Esophagus muscularis mucosa (tissue), 3 donors: ENCODE data around the gene AFG1L.

Experiments
- CTCF ChIP-seq, 3 experiments: fragments of 200-600 bp in 2 of 3; fragments of 450-650 bp in 1 of 3; sonication (generic) in 2 of 3; IDR thresholded peaks; one replicate each; pipeline ENCODE4 v1.5.1; 2017 to 2019; ENCODE audit warnings: antibody characterized with exemption in 3 of 3, mild to moderate bottlenecking in 2 of 3, moderate library complexity in 1 of 3
- EP300 ChIP-seq: sonication (generic); formaldehyde crosslinking; IDR thresholded peaks from one replicate; pipeline ENCODE4 v1.6.1; 2017; ENCODE audit warnings: antibody characterized with exemption

- TF ChIP-seq EP300: no peak
- TF ChIP-seq CTCF (IDR thresholded peaks at IDR 0.05): peak; percentile 66 to 93 (median 75)
Measured at GRCh38 chr6:108526739-108527174, 231.9 kb downstream of the AFG1L start.
